ENCODE data around the gene RTN4RL2.

Gene RTN4RL2

DNA sequence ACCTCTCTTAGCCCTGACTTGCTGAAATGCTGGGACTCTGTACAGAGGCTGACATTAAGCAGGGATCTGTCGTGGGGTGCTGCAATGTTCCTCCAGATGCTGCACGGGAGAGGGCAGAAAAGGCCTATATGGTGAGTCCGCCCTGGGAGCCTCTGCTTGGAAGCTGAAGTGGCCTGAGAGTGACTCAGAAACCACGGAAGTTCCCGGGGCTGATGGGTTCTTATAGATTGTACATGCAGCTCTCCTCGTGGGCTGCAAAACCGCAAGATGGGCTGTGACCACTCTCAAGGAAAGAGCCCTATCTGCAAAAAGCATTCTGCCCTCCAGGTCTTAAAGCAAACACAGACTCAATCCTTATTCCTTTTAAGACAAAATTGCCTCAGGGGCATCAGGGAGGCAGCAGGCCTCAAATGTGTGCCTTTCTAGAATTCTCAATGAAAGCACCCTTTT lies 27.6 kb upstream of the RTN4RL2 start:
- no peak overlapping the region for H3K4me3 ChIP-seq (ENCODE audit: low read depth, low read length)
- no peak for TF ChIP-seq CTCF (IDR thresholded peaks at IDR 0.05; ENCODE audit: low read depth, low read length)

GRCh38 chr11:57434640-57435546 lies 25.4 kb upstream of the RTN4RL2 start:
- TF ChIP-seq CTCF (IDR thresholded peaks at IDR 0.05; ENCODE audit: low read depth, low read length): no peak
- no peak overlapping the region for H3K4me3 ChIP-seq (ENCODE audit: low read depth, low read length)

DNA sequence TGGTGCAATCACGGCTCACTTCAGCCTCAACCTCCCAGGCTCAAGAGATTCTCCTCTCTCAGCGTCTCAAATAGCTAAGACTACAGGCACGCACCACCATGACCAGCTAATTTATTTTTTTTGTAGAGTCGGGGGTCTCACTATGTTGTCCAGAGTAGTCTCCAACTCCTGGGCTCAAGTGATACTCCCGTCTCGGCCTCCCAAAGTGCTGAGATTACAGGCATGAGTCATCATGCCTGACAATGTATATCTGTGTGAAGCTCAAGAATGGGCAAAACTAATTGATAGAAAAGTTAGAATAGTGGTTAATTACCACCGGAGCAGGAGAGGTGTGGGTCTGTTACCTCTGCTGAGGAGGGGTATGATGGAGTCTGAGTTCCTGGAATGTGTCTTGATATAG lies 24.3 kb upstream of the RTN4RL2 start:
- no peak for TF ChIP-seq CTCF (IDR thresholded peaks at IDR 0.05; ENCODE audit: low read depth, low read length)
- no peak overlapping the region for H3K4me3 ChIP-seq (ENCODE audit: low read depth, low read length)

GRCh38 chr11:57438345-57439285 lies 21.7 kb upstream of the RTN4RL2 start:
- no peak for TF ChIP-seq CTCF (IDR thresholded peaks at IDR 0.05; ENCODE audit: low read depth, low read length)
- no peak overlapping the region for H3K4me3 ChIP-seq (ENCODE audit: low read depth, low read length)

- H3K4me3 ChIP-seq (ENCODE audit: low read depth, low read length): no peak overlapping the region
- TF ChIP-seq CTCF (IDR thresholded peaks at IDR 0.05; ENCODE audit: low read depth, low read length): no peak
These were observed 20.5 kb upstream of the RTN4RL2 start for GRCh38 chr11:57439786-57440185.

DNA sequence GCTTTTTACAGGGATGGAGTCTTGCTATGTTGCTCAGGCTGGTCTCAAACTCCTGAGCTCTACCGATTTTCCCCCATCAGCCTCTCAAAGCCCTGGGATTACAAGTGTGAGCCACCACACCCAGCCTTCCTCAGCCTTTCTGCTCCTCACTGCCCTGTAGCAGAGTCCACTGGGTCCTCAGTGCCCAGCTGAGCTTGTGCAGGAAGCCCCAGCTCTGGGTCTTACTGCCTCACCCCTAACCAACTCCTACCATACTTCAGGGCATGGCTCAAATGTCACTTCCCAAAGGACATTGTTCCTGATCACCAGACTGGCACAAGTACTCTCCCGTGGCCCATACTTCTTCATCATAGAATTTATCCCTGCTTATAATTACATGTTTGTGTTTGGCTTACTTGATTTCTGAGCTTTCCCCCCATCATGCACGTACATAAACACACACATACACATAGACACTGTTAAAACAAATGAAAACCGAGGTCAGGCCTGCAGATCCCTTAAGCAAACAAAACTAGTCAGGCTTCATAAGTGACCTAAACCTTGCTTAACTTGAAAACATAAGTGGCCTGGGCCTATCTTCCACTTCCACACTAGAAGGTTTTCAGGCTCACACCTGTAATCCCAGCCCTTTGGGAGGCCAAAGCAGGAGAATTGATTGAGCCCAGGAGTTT lies 19.4 kb upstream of the RTN4RL2 start:
- TF ChIP-seq CTCF (IDR thresholded peaks at IDR 0.05; ENCODE audit: low read depth, low read length): no peak

More for the DNA sequence above, 19.4 kb upstream of the RTN4RL2 start:
- no peak overlapping the region for H3K4me3 ChIP-seq (ENCODE audit: low read depth, low read length)
